ENCODE measurements around the gene XYLT1. TPM values are rescaled to one million over a fixed set of nuclear protein-coding genes. Genes with fewer than 3 reads are reported as not detected.

The XYLT1 gene
- total and polyA plus RNA-seq, 2 of the 13 experiments (the other 11 are each of a cell fraction or from before 2014, with no cell fraction given), result not detected

DNA sequence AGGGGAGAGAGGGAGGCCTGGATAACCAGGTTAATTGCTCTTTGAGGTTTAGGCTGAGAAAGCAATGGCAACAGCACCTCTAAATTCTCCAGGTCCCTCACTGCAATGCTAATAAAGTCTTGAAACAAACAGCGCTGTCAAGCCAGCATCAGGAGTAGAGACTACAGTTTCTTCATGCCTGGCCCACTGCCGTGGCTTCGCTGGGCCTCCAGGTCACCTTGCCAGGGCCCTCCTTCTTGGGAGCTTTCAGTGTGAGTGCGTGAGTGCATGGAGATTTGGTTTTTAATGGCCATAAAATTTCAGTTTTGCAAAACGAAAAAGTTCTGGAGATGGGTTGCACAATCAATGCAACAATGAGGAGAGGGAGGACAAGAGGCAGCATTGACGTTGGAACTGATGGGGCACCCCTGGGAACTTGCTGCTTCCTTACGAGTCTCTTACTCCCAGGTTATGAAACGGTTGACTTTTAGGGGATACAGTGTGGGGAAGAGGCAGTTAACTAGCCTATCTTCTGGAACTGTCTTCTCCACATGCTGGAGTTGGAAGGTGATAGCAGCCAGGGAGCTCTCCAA lies 229.4 kb downstream of the XYLT1 start:
- ChIA-PET CTCF (ENCODE audit: low intra/inter-chr PET ratio, low total read pairs) (no interaction called here), POLR2A (no interaction called here)
- ATAC-seq, result no peak
- H3K79me2 ChIP-seq (ENCODE audit: insufficient read depth, low read length), result no peaks in the 10 kb centered on the region
- no peak for DNase-seq (ENCODE audit: low spot score)
- H3K4me1 ChIP-seq (ENCODE audit: insufficient read depth, low read length), result no peaks in the 10 kb centered on the region
- no peaks in the 10 kb centered on the region for H3K36me3 ChIP-seq (replicated peaks in 1 of 2; ENCODE audit: control insufficient read depth in 1 of 2, insufficient read depth in 2 of 2, low read length in 2 of 2)
- no TSS peak for BruUV-seq (replicated peaks)
- FAIRE-seq, result no peak
- H3K9me3 ChIP-seq (ENCODE audit: low read length), result 0 out of 2 replicates have a peak, but pooled peaks cover 6% of the 10 kb centered on the region
- no peak overlapping the region for H3K4me2 ChIP-seq (ENCODE audit: low read depth, low read length)
- in situ Hi-C loops (cut with HindIII; ENCODE audit: extremely low pct_ligation_motif_present, low pct_unique_long_range_greater_than_20kb), result no loop called here
- no peak overlapping the region for H2AFZ ChIP-seq (ENCODE audit: low read length)
- WGBS (ENCODE audit: low lambda C conversion rate), result 4% methylated on average over 8 of the region's 8 CpGs
- H3K9ac ChIP-seq (ENCODE audit: insufficient read depth, low read depth, low read length), result no peak overlapping the region
- H3K27ac ChIP-seq (ENCODE audit: extremely low read length, insufficient read depth, low read length), result no peak overlapping the region
- H4K20me1 ChIP-seq (ENCODE audit: insufficient read depth, low read length), result no peaks in the 10 kb centered on the region
- no peak overlapping the region for H3K4me3 ChIP-seq (replicated peaks in 1 of 3; ENCODE audit: insufficient read depth in 1 of 3, low read depth in 2 of 3, low read length in 3 of 3)
- intact Hi-C loops (cut with micrococcal nuclease; ENCODE audit: unreplicated experiment), result no loop called here
- TF ChIP-seq U2AF1 (optimal IDR thresholded peaks at IDR 0.05; ENCODE audit: low read depth, low read length) (no peak), GABPB1 (CRISPR knock-in tag; IDR thresholded peaks at IDR 0.05) (no peak), ZEB1 (IDR thresholded peaks at IDR 0.05; ENCODE audit: insufficient replicate concordance, low read depth) (no peak), TEAD3 (CRISPR knock-in tag; optimal IDR thresholded peaks at IDR 0.05; ENCODE audit: borderline replicate concordance) (no peak), NPAS2 (CRISPR knock-in tag; IDR thresholded peaks at IDR 0.05; ENCODE audit: borderline replicate concordance) (no peak), SOX5 (CRISPR knock-in tag; IDR thresholded peaks at IDR 0.05; ENCODE audit: borderline replicate concordance) (no peak), CEBPB (IDR thresholded peaks at IDR 0.05; ENCODE audit: borderline replicate concordance, low read depth, low read length) (peak; percentile 78)
- TF ChIP-seq, protein P1, sequence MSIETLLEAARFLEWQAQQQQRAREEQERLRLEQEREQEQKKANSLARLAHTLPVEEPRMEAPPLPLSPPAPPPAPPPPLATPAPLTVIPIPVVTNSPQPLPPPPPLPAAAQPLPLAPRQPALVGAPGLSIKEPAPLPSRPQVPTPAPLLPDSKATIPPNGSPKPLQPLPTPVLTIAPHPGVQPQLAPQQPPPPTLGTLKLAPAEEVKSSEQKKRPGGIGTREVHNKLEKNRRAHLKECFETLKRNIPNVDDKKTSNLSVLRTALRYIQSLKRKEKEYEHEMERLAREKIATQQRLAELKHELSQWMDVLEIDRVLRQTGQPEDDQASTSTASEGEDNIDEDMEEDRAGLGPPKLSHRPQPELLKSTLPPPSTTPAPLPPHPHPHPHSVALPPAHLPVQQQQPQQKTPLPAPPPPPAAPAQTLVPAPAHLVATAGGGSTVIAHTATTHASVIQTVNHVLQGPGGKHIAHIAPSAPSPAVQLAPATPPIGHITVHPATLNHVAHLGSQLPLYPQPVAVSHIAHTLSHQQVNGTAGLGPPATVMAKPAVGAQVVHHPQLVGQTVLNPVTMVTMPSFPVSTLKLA (IDR thresholded peaks at IDR 0.05), result no peak
- H3K27me3 ChIP-seq (ENCODE audit: control insufficient read depth in 1 of 2, insufficient read depth in 2 of 2, low read length in 2 of 2), result peaks cover under 1 to 17% of the 10 kb centered on the region in 2 experiments; a peak in 3 of 5 replicates

Measured in HepG2 (cell line).